SU-DHL-6 (cell line): ENCODE measurements around the gene PRKD1.
"Not testable (repeated sequence)": the region's sequence is repeated elsewhere in the genome, so short reads cannot be mapped to it uniquely, and the experiment has no call there.

Source experiments
- EZH2phosphoT487 ChIP-seq: fragments of 200-600 bp; sonication (generic), shearing (Covaris generic); conservative IDR thresholded peaks from 2 replicates; pipeline ENCODE4 v1.6.1; 2018; ENCODE audit warnings: mild to moderate bottlenecking, antibody characterized with exemption, low read length, moderate library complexity, mixed read lengths
- TF ChIP-seq, protein P1 (sequence below): fragments of 200-600 bp; sonication (generic); IDR thresholded peaks from one replicate; pipeline ENCODE4 v1.5.1; 2017; ENCODE audit warnings: antibody characterized with exemption, mild to moderate bottlenecking, low read length, moderate library complexity; ENCODE audit not compliant: insufficient read depth, poor library complexity, severe bottlenecking

GRCh38 chr14:29839691-29840090, 88.0 kb downstream of the PRKD1 start:
- TF ChIP-seq, protein P1, sequence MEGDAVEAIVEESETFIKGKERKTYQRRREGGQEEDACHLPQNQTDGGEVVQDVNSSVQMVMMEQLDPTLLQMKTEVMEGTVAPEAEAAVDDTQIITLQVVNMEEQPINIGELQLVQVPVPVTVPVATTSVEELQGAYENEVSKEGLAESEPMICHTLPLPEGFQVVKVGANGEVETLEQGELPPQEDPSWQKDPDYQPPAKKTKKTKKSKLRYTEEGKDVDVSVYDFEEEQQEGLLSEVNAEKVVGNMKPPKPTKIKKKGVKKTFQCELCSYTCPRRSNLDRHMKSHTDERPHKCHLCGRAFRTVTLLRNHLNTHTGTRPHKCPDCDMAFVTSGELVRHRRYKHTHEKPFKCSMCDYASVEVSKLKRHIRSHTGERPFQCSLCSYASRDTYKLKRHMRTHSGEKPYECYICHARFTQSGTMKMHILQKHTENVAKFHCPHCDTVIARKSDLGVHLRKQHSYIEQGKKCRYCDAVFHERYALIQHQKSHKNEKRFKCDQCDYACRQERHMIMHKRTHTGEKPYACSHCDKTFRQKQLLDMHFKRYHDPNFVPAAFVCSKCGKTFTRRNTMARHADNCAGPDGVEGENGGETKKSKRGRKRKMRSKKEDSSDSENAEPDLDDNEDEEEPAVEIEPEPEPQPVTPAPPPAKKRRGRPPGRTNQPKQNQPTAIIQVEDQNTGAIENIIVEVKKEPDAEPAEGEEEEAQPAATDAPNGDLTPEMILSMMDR: not testable (repeated sequence)
- TF ChIP-seq EZH2phosphoT487: not testable (repeated sequence)
